Measurements from ENCODE around the gene PPARD. TPM values are rescaled to one million over a fixed set of nuclear protein-coding genes. Genes with fewer than 3 reads are reported as not detected.

PPARD gene
- total and polyA plus RNA-seq, 11 donors: 10.0 to 23.8 (median 13.8) TPM

DNA sequence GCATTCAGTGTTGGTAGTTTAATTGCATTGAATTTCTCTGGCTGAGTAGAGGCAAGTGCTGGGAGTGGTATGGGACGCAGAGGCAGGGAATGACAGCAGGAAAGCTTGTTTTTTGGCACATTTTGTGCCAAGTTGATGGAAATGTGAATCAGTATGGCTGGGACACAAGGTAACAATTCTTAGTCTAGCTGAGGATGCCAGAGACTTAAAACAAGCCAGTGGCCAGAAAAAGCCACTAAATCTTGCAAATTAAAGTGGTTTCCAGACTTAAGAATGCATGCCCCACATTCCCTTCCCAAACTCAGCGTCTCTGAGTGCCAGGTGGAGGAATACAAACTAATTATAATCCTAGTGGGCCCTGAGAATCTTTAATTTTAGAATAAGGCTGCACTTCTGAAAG is 35.9 kb downstream of the PPARD start:
- ATAC-seq: no peak
- Histone ChIP-seq H3K27me3 (no peaks in the 10 kb centered on the region), H3K4me3 (no peak overlapping the region), H3K4me1 (peaks cover 0 to 27% (median 0%) of the 10 kb centered on the region in 12 donors), H3K36me3 (peaks cover 0 to 3% (median 0%) of the 10 kb centered on the region in 9 donors), H3K9me3 (no peaks in the 10 kb centered on the region), H3K27ac (no peak overlapping the region)
- no peak for DNase-seq
- 81 to 87% (median 83%) methylated on average over 2 of the region's 2 CpGs for WGBS, 4 donors
- intact Hi-C loops (cut with DNase I): no loop called here
- TF ChIP-seq, protein P1, sequence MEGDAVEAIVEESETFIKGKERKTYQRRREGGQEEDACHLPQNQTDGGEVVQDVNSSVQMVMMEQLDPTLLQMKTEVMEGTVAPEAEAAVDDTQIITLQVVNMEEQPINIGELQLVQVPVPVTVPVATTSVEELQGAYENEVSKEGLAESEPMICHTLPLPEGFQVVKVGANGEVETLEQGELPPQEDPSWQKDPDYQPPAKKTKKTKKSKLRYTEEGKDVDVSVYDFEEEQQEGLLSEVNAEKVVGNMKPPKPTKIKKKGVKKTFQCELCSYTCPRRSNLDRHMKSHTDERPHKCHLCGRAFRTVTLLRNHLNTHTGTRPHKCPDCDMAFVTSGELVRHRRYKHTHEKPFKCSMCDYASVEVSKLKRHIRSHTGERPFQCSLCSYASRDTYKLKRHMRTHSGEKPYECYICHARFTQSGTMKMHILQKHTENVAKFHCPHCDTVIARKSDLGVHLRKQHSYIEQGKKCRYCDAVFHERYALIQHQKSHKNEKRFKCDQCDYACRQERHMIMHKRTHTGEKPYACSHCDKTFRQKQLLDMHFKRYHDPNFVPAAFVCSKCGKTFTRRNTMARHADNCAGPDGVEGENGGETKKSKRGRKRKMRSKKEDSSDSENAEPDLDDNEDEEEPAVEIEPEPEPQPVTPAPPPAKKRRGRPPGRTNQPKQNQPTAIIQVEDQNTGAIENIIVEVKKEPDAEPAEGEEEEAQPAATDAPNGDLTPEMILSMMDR (IDR thresholded peaks at IDR 0.05): no peak

DNA sequence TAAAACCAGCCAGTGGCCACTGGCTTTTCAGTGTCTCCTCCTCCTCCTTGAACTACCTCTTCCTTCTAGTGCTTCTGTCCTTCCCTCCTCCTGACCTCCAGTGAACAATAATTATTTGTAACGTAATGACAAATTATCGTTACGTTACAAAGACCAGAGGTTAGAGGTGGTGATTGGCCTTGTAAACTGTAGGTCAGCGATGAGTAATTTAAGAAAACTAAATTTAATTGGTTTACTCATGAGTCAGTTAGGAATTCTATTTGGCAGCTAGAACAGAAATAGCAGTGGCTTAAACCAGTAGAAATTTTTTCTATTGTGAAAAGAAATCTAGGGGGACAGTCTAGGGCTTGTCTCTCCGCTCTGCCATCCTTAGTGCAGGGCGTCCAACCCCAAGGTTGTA is 38.8 kb downstream of the PPARD start:
- peaks cover 0 to 3% (median 0%) of the 10 kb centered on the region in 9 donors for H3K36me3 ChIP-seq
- intact Hi-C loops (cut with DNase I): loop anchor here in 1 of 10 donors (2.0 kb wide), 1 partner anchor 14 kb away; no protein-coding TSS in a partner anchor
- peaks cover 0 to 21% (median 4%) of the 10 kb centered on the region in 12 donors for H3K4me1 ChIP-seq
- H3K4me3 ChIP-seq: no peak overlapping the region
- ATAC-seq: no peak
- no peaks in the 10 kb centered on the region for H3K27me3 ChIP-seq
- H3K9me3 ChIP-seq: no peaks in the 10 kb centered on the region
- 94 to 99% (median 98%) methylated on average over 6 of the region's 6 CpGs for WGBS, 4 donors
- no peak for DNase-seq
- no peak for TF ChIP-seq POLR2A (IDR thresholded peaks at IDR 0.05)
- TF ChIP-seq, protein P1 (IDR thresholded peaks at IDR 0.05): no peak
- no peak overlapping the region for H3K27ac ChIP-seq

DNA sequence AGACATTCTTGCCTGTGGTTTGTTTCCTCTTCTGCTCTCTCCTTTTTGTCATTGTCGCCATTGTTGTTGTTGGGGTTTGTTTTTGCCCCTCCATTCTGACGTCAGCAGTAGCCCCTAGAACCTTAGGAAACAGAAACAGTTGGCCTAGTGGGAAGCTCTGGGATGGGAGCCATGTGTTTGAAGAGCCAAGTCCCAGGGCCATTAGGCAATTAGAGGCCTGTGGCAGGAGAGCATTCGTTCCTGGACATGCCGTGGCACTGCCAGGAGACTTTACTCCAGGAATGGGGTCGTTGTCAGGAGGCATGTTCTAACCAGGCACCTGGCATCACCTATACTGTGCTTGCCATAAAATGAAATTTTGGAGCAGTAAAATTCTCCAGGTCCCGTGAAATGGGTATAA is 39.7 kb downstream of the PPARD start:
- H3K36me3 ChIP-seq: peaks cover 0 to 3% (median 0%) of the 10 kb centered on the region in 9 donors
- H3K4me3 ChIP-seq: no peak overlapping the region
- TF ChIP-seq, protein P1 (IDR thresholded peaks at IDR 0.05): no peak
- TF ChIP-seq POLR2A (IDR thresholded peaks at IDR 0.05): no peak
- DNase-seq (no peak), ATAC-seq (no peak)
- no peak overlapping the region for H3K27ac ChIP-seq
- H3K27me3 ChIP-seq: no peaks in the 10 kb centered on the region
- 65 to 77% (median 74%) methylated on average over 6 of the region's 6 CpGs for WGBS, 4 donors
- H3K9me3 ChIP-seq: no peaks in the 10 kb centered on the region
- intact Hi-C loops (cut with DNase I): no loop called here
- H3K4me1 ChIP-seq: peaks cover 0 to 13% (median 5%) of the 10 kb centered on the region in 12 donors

DNA sequence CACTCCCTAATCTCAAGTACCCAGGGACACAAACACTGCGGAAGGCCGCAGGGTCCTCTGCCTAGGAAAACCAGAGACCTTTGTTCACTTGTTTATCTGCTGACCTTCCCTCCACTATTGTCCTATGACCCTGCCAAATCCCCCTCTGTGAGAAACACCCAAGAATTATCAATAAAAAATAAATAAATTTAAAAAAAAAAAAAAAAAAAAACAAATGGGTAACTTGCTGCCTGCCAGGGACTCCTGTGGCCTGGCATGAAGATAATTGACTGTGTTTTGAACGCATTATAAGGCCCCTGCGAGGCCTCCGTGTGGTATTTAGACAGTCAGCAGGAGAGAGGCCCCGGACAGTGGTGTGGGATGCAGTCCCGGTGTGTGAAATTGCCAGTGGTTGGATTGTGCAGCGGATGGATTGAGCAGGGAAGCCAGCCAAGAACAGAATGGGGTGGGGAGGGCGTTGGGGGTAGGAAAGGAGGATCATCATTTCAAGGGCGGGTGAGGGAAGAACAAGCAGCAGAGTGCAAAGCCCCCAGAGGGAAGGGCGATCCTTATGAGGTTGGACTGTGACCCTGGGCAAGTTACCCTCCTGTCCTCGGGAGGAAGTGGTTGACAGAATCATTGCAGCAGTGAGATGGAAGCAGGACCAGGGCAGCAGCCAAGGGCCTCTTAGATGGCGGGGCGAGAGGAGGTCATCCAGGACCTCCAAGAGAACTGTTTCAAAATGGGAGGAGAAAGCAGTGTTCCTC is 43.3 kb downstream of the PPARD start:
- no peaks in the 10 kb centered on the region for H3K27me3 ChIP-seq
- DNase-seq: peak in 2 of 5 donors; percentile 24 to 34
- no peaks in the 10 kb centered on the region for H3K36me3 ChIP-seq
- intact Hi-C loops (cut with DNase I): no loop called here
- H3K4me3 ChIP-seq: no peak overlapping the region
- TF ChIP-seq, protein P1 (IDR thresholded peaks at IDR 0.05): no peak
- no peak for TF ChIP-seq POLR2A (IDR thresholded peaks at IDR 0.05)
- WGBS, 4 donors: 47 to 57% (median 47%) methylated on average over 12 of the region's 14 CpGs
- peak; percentile 57 to 72 (median 68) for ATAC-seq
- peak overlapping the region in 1 of 12 donors; percentile 26 for H3K27ac ChIP-seq
- no peaks in the 10 kb centered on the region for H3K9me3 ChIP-seq
- H3K4me1 ChIP-seq: peaks cover 0 to 9% (median 3%) of the 10 kb centered on the region in 12 donors
